SK-N-SH (cell line): Measurements from ENCODE around the gene SMC1A.
A peak's percentile ranks its signal among the peaks of the same experiment; 100 is the strongest.

Source experiments
- CTCF ChIP-seq: fragments of 200-600 bp; sonication (generic); IDR thresholded peaks from 2 replicates; pipeline ENCODE4 v1.6.1; 2017; ENCODE audit warnings: antibody characterized with exemption, mild to moderate bottlenecking, moderate library complexity
- EP300 ChIP-seq, 2 experiments: IDR thresholded peaks; 2 replicates each; pipeline versions ENCODE4 v1.4.0 to v1.6.1; 2012; ENCODE audit warnings: borderline replicate concordance in 1 of 2, low read depth in 1 of 2, low read length in 1 of 2
- EZH2phosphoT487 ChIP-seq: fragments of 200-600 bp; sonication (generic); IDR thresholded peaks from 2 replicates; pipeline ENCODE4 v1.6.1; 2017; ENCODE audit warnings: low read depth, mixed run types, mild to moderate bottlenecking, antibody characterized with exemption, moderate library complexity, borderline replicate concordance
- NRF1 ChIP-seq: IDR thresholded peaks from 2 replicates; pipeline ENCODE4 v1.6.1; 2012; ENCODE audit warnings: low read depth, mild to moderate bottlenecking, low read length
- RAD21 ChIP-seq: IDR thresholded peaks from 2 replicates; pipeline ENCODE4 v1.6.1; 2012; ENCODE audit warnings: mild to moderate bottlenecking, low read length

GRCh38 chrX:53374923-53375322 lies 47.5 kb downstream of the SMC1A start:
- TF ChIP-seq EZH2phosphoT487: no peak
- TF ChIP-seq EP300 (IDR thresholded peaks at IDR 0.05; ENCODE audit: borderline replicate concordance in 1 of 2, low read depth in 1 of 2, low read length in 1 of 2): no peak
- TF ChIP-seq CTCF: 0 out of 2 replicates have a peak, but pooled peaks have one; percentile 20
- TF ChIP-seq NRF1: no peak
- no peak for TF ChIP-seq RAD21
